ENCODE results near the gene HCN1.

Gene HCN1

GRCh38 chr5:45694971-45695803 lies 993 bp downstream of the HCN1 start:
- H3F3A ChIP-seq (ENCODE audit: control insufficient read depth, insufficient read depth): no peaks in the 10 kb centered on the region
- H3K9me3 ChIP-seq (ENCODE audit: control insufficient read depth, insufficient read depth, low read length): peaks cover 7% of the 10 kb centered on the region; the same call in 1 of the 2 replicates
- no peak for TF ChIP-seq EZH2phosphoT487 (IDR thresholded peaks at IDR 0.05; ENCODE audit: borderline replicate concordance, low read length)
- TF ChIP-seq, protein P1, sequence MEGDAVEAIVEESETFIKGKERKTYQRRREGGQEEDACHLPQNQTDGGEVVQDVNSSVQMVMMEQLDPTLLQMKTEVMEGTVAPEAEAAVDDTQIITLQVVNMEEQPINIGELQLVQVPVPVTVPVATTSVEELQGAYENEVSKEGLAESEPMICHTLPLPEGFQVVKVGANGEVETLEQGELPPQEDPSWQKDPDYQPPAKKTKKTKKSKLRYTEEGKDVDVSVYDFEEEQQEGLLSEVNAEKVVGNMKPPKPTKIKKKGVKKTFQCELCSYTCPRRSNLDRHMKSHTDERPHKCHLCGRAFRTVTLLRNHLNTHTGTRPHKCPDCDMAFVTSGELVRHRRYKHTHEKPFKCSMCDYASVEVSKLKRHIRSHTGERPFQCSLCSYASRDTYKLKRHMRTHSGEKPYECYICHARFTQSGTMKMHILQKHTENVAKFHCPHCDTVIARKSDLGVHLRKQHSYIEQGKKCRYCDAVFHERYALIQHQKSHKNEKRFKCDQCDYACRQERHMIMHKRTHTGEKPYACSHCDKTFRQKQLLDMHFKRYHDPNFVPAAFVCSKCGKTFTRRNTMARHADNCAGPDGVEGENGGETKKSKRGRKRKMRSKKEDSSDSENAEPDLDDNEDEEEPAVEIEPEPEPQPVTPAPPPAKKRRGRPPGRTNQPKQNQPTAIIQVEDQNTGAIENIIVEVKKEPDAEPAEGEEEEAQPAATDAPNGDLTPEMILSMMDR (IDR thresholded peaks at IDR 0.05; ENCODE audit: low read depth, low read length, poor library complexity, severe bottlenecking): no peak
- H3K27ac ChIP-seq (ENCODE audit: low read depth, low read length): no peak overlapping the region
- H3K9me2 ChIP-seq (replicated peaks; ENCODE audit: control insufficient read depth, low read length): no peaks in the 10 kb centered on the region
- no peak overlapping the region for H3K4me3 ChIP-seq (ENCODE audit: low read length)
- H3K4me1 ChIP-seq (ENCODE audit: control insufficient read depth, low read length): no peaks in the 10 kb centered on the region
- H3K36me3 ChIP-seq (ENCODE audit: control insufficient read depth, low read length): no peaks in the 10 kb centered on the region
- no peaks in the 10 kb centered on the region for H4K20me1 ChIP-seq (ENCODE audit: control insufficient read depth, insufficient read depth, low read depth, low read length)
- H3K79me2 ChIP-seq (ENCODE audit: control insufficient read depth, low read length): no peaks in the 10 kb centered on the region
- H3K4me2 ChIP-seq (ENCODE audit: low read length): no peak overlapping the region
- H3K27me3 ChIP-seq (ENCODE audit: control insufficient read depth, low read length): no peaks in the 10 kb centered on the region

DNA sequence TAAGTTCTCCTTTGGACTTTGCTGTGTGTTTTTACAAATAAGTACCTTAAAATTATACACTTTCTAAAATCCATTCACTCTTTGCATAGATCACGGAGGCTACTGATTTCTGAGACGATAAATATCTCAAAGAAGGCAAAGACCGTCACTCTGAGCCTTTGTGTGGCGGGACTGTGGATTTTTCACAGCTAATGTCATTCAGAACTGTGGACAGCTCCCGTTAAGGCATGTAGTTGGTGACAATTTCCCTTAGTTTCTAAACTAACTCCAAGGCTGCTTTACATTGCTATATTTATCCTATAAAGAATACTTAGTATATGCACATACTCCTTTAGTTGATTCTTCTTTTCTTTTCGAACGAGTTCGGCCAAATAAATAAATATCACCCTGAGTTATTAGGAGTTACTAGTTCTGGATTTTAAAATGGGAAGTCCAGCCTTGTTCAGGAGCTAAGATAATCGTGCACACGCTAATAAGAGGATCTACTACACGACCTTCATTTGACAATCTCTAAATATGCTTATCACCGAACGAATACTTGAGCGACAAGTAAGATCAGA lies 1.8 kb downstream of the HCN1 start:
- H3K9me3 ChIP-seq (ENCODE audit: control insufficient read depth, insufficient read depth, low read length): peaks cover 7% of the 10 kb centered on the region; the same call in 1 of the 2 replicates
- no peaks in the 10 kb centered on the region for H4K20me1 ChIP-seq (ENCODE audit: control insufficient read depth, insufficient read depth, low read depth, low read length)
- H3K36me3 ChIP-seq (ENCODE audit: control insufficient read depth, low read length): no peaks in the 10 kb centered on the region
- no peak overlapping the region for H3K27ac ChIP-seq (ENCODE audit: low read depth, low read length)
- no peaks in the 10 kb centered on the region for H3K9me2 ChIP-seq (replicated peaks; ENCODE audit: control insufficient read depth, low read length)
- H3K27me3 ChIP-seq (ENCODE audit: control insufficient read depth, low read length): no peaks in the 10 kb centered on the region
- TF ChIP-seq, protein P1 (IDR thresholded peaks at IDR 0.05; ENCODE audit: low read depth, low read length, poor library complexity, severe bottlenecking): no peak
- H3K79me2 ChIP-seq (ENCODE audit: control insufficient read depth, low read length): no peaks in the 10 kb centered on the region
- H3K4me1 ChIP-seq (ENCODE audit: control insufficient read depth, low read length): no peaks in the 10 kb centered on the region
- no peaks in the 10 kb centered on the region for H3F3A ChIP-seq (ENCODE audit: control insufficient read depth, insufficient read depth)
- no peak overlapping the region for H3K4me3 ChIP-seq (ENCODE audit: low read length)
- H3K4me2 ChIP-seq (ENCODE audit: low read length): no peak overlapping the region

DNA sequence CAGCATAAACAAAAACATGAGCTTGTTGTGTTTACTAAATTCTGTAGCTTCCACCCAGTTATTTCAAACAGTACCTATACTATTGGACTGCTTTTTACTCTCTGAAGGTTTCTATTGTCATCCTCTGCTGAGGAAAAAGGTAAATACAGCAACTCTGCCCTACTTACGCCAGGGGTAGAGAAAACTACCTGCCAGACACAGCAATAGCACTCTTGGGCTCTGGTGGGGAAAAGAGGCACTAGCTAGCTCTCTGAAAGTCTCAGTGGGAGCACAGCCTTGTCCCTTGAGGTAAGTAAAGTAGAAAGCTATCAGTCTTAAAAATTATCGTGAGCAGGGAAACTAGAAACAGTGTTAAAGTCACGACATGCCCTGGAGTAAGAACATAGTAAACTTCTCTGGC lies 3.7 kb downstream of the HCN1 start:
- Histone ChIP-seq H3K4me3 (ENCODE audit: low read length) (no peak overlapping the region), H3K9me3 (ENCODE audit: control insufficient read depth, insufficient read depth, low read length) (peaks cover 7% of the 10 kb centered on the region; the same call in 1 of the 2 replicates), H3K9me2 (replicated peaks; ENCODE audit: control insufficient read depth, low read length) (no peaks in the 10 kb centered on the region), H3K4me2 (ENCODE audit: low read length) (no peak overlapping the region), H3K27ac (ENCODE audit: low read depth, low read length) (no peak overlapping the region), H3K36me3 (ENCODE audit: control insufficient read depth, low read length) (no peaks in the 10 kb centered on the region), H3K4me1 (ENCODE audit: control insufficient read depth, low read length) (no peaks in the 10 kb centered on the region), H3K79me2 (ENCODE audit: control insufficient read depth, low read length) (no peaks in the 10 kb centered on the region), H3F3A (ENCODE audit: control insufficient read depth, insufficient read depth) (no peaks in the 10 kb centered on the region), H4K20me1 (ENCODE audit: control insufficient read depth, insufficient read depth, low read depth, low read length) (no peaks in the 10 kb centered on the region), H3K27me3 (ENCODE audit: control insufficient read depth, low read length) (no peaks in the 10 kb centered on the region)
- TF ChIP-seq, protein P1 (IDR thresholded peaks at IDR 0.05; ENCODE audit: low read depth, low read length, poor library complexity, severe bottlenecking): no peak
- TF ChIP-seq EZH2phosphoT487 (IDR thresholded peaks at IDR 0.05; ENCODE audit: borderline replicate concordance, low read length): no peak
